ENCODE data around the gene KLK11.
"Not testable (repeated sequence)": the region's sequence is repeated elsewhere in the genome, so short reads cannot be mapped to it uniquely, and the experiment has no call there.

Gene KLK11

GRCh38 chr19:51006406-51006805, 20.0 kb downstream of the KLK11 start:
- no peak for DNase-seq

- no peak for DNase-seq
These were observed 21.2 kb downstream of the KLK11 start for GRCh38 chr19:51005248-51005647.

- DNase-seq, result no peak
These were observed 23.1 kb downstream of the KLK11 start for GRCh38 chr19:51003316-51003715.

- DNase-seq, result peak in 3 of 56 donors; percentile 32 to 54 (median 36)
These were observed 23.7 kb downstream of the KLK11 start for GRCh38 chr19:51002542-51003311.

GRCh38 chr19:51002089-51002532, 24.3 kb downstream of the KLK11 start:
- DNase-seq, result no peak

GRCh38 chr19:51001515-51001914, 24.9 kb downstream of the KLK11 start, which contains the start of gene KLK8:
Gene KLK8 (minus strand): TSS chr19:51001604. CDS start chr19:51001167, 437 bp downstream.
- DNase-seq, result no peak

- DNase-seq, result no peak
These were observed 25.4 kb downstream of the KLK11 start for GRCh38 chr19:51000981-51001380.

GRCh38 chr19:51000426-51000825, 26.0 kb downstream of the KLK11 start:
- no peak for DNase-seq

- DNase-seq, result no peak
These were observed 27.7 kb downstream of the KLK11 start for GRCh38 chr19:50998686-50999085.

- DNase-seq, result no peak
These were observed 28.4 kb downstream of the KLK11 start for GRCh38 chr19:50998061-50998460.

GRCh38 chr19:50994129-50994528, 32.3 kb downstream of the KLK11 start:
- no peak for DNase-seq

- DNase-seq, result no peak
These were observed 33.8 kb downstream of the KLK11 start for GRCh38 chr19:50992666-50993035.

- not testable (repeated sequence) for DNase-seq
These were observed 42.0 kb downstream of the KLK11 start for GRCh38 chr19:50984416-50984815.

GRCh38 chr19:50983625-50984292, 42.7 kb downstream of the KLK11 start, which contains the start of gene KLK7:
Gene KLK7 (minus strand): TSS chr19:50983917. CDS start chr19:50982399, 1,518 bp downstream.
- no peak for DNase-seq

- no peak for DNase-seq
These were observed 44.2 kb downstream of the KLK11 start for GRCh38 chr19:50982186-50982585.

- DNase-seq, result no peak
These were observed 44.7 kb downstream of the KLK11 start for GRCh38 chr19:50981587-50982146.

- DNase-seq, result no peak
These were observed 46.2 kb downstream of the KLK11 start for GRCh38 chr19:50980208-50980607.

GRCh38 chr19:50979758-50980157, 46.7 kb downstream of the KLK11 start:
- no peak for DNase-seq

- DNase-seq, result no peak
These were observed 47.5 kb downstream of the KLK11 start for GRCh38 chr19:50978772-50979390.

- DNase-seq, result peak in 1 of 56 donors; percentile 2
These were observed 48.8 kb downstream of the KLK11 start for GRCh38 chr19:50977626-50978025.

- no peak for DNase-seq
These were observed 50.6 kb downstream of the KLK11 start for GRCh38 chr19:50975766-50976165.
